CD4-positive, alpha-beta memory T cell (primary cell): Measurements from ENCODE around the gene BLNK. TPM values are rescaled to one million over a fixed set of nuclear protein-coding genes. Genes with fewer than 3 reads are reported as not detected.

ENCODE experiments used
- CTCF ChIA-PET: fragments of 350-600 bp; sonication (Branson Sonifier 250); formaldehyde crosslinking; loops from one replicate; lab custom pipeline; 2021; ENCODE audit warnings: inconsistent platforms; ENCODE audit not compliant: partially characterized antibody; lab: Charles Lee
- POLR2A ChIA-PET: fragments of 350-600 bp; sonication (Branson Sonifier 250); formaldehyde crosslinking; loops from one replicate; lab custom pipeline; 2021; ENCODE audit not compliant: partially characterized antibody; lab: Charles Lee
- DNase-seq, 5 donors: peaks; one replicate each; pipeline versions ENCODE4 v3.0.0 to v3.0.0-alpha.2; 2020 to 2022; ENCODE audit warnings: mixed read lengths in 1 of 5
- H3K27ac ChIP-seq: one replicate; pipeline ENCODE4 v1.7.0; 2013; ENCODE audit warnings: low read depth, low read length
- H3K27me3 ChIP-seq: 2 replicates; pipeline ENCODE4 v1.7.0; 2013; ENCODE audit warnings: mild to moderate bottlenecking, low read length, moderate library complexity; ENCODE audit not compliant: insufficient read depth
- H3K36me3 ChIP-seq: 2 replicates; pipeline ENCODE4 v1.7.0; 2013; ENCODE audit warnings: mild to moderate bottlenecking, low read length, moderate library complexity; ENCODE audit not compliant: insufficient read depth
- H3K4me1 ChIP-seq: 2 replicates; pipeline ENCODE4 v1.7.0; 2013; ENCODE audit warnings: mild to moderate bottlenecking, low read length, moderate library complexity; ENCODE audit not compliant: insufficient read depth
- H3K4me3 ChIP-seq, 2 donors: one replicate each; pipeline ENCODE4 v1.7.0; 2013; ENCODE audit warnings: low read length in 2 of 2, mild to moderate bottlenecking in 1 of 2
- H3K9me3 ChIP-seq, 2 donors: one replicate each; pipeline ENCODE4 v1.7.0; 2013; ENCODE audit warnings: low read length in 2 of 2, control low read depth in 1 of 2; ENCODE audit not compliant: control insufficient read depth in 1 of 2
- H3K27ac Mint-ChIP-seq, 7 donors: one replicate each; pipeline ENCODE4 v1.8.0; 2020 to 2021; ENCODE audit warnings: mixed read lengths in 7 of 7, mild to moderate bottlenecking in 6 of 7, inconsistent platforms in 3 of 7, moderate library complexity in 3 of 7
- H3K27me3 Mint-ChIP-seq, 2 donors: one replicate each; pipeline ENCODE4 v1.8.0; 2020 to 2021; ENCODE audit warnings: mixed read lengths in 2 of 2
- H3K36me3 Mint-ChIP-seq, 2 donors: one replicate each; pipeline ENCODE4 v1.8.0; 2020 to 2021; ENCODE audit warnings: mixed read lengths in 2 of 2, inconsistent platforms in 1 of 2, mild to moderate bottlenecking in 1 of 2
- H3K4me1 Mint-ChIP-seq, 4 donors: one replicate each; pipeline ENCODE4 v1.8.0; 2020 to 2021; ENCODE audit warnings: mixed read lengths in 4 of 4, mild to moderate bottlenecking in 1 of 4
- H3K4me3 Mint-ChIP-seq, 8 donors: one replicate each; pipeline ENCODE4 v1.8.0; 2020 to 2021; ENCODE audit warnings: mixed read lengths in 8 of 8, mild to moderate bottlenecking in 7 of 8, moderate library complexity in 6 of 8, inconsistent platforms in 3 of 8
- H3K9me3 Mint-ChIP-seq, 8 donors: one replicate each; pipeline ENCODE4 v1.8.0; 2020 to 2021; ENCODE audit warnings: mixed read lengths in 8 of 8, mild to moderate bottlenecking in 5 of 8, inconsistent platforms in 3 of 8, moderate library complexity in 1 of 8
- intact Hi-C: fragments of 100-400 bp; cut with micrococcal nuclease; formaldehyde crosslinking; loops from one replicate; pipeline ENCODE4 v1.15.1; 2023
- polyA plus RNA-seq, 2 donors: library from polyadenylated mRNA; unstranded; fragments of 300-500 nt; fragmentation: Illumina TruSeq; gene quantifications; one replicate each; pipeline ENCODE4 v1.2.3, GENCODE V29; 2021
- total RNA-seq, 2 experiments: library from RNA; stranded (reverse); gene quantifications; one replicate each; pipeline ENCODE4 v1.2.3, GENCODE V29; 2021

Gene BLNK
- total and polyA plus RNA-seq, 4 experiments from 2014 or later: 0.19 to 1.0 TPM; not detected in 2

GRCh38 chr10:96261930-96262329 is 9.4 kb downstream of the BLNK start:
- POLR2A ChIA-PET: no interaction called here
- no peak overlapping the region for H3K27ac ChIP-seq
- CTCF ChIA-PET: no interaction called here

DNA sequence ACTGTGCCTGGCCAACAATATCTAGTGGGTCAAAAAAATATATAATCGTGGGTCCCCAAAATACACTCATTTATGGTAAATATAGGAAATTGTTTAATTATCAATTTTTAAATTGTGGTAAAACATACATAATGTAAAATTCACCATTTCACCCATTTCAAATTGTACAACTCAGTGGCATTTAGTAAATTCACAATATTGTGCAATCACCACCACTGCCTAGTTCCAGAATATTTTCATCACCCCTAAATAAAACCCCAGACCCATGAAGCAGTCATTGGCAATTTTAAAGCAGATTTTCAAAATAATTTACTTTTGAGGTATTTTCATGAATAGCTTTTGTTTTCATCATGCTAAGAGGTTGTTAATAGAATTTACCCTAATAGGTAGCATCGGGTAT is 10.2 kb downstream of the BLNK start:
- no peaks in the 10 kb centered on the region for H3K9me3 ChIP-seq
- Mint-ChIP-seq H3K36me3 (no peaks in the 10 kb centered on the region), H3K4me3 (no peak overlapping the region), H3K27ac (no peak overlapping the region), H3K9me3 (no peaks in the 10 kb centered on the region), H3K27me3 (peaks cover 5 to 19% of the 10 kb centered on the region in 2 donors), H3K4me1 (no peaks in the 10 kb centered on the region)
- no peaks in the 10 kb centered on the region for H3K36me3 ChIP-seq
- intact Hi-C loops: no loop called here
- H3K27ac ChIP-seq: no peak overlapping the region
- no peak overlapping the region for H3K4me3 ChIP-seq
- POLR2A ChIA-PET: no interaction called here
- CTCF ChIA-PET: interaction anchor here (0.8 to 1.1 kb wide), 2 partner anchors 9 to 32 kb away, joined by 3 to 5 read pairs; no protein-coding TSS in a partner anchor
- H3K4me1 ChIP-seq: no peaks in the 10 kb centered on the region
- DNase-seq: no peak
- H3K27me3 ChIP-seq: no peaks in the 10 kb centered on the region

More at GRCh38 chr10:96261930-96262329, 9.4 kb downstream of the BLNK start:
- Mint-ChIP-seq H3K4me1 (no peaks in the 10 kb centered on the region), H3K27ac (no peak overlapping the region), H3K4me3 (no peak overlapping the region), H3K9me3 (no peaks in the 10 kb centered on the region), H3K36me3 (no peaks in the 10 kb centered on the region), H3K27me3 (peaks cover 5 to 19% of the 10 kb centered on the region in 2 donors)
- no peak overlapping the region for H3K4me3 ChIP-seq
- DNase-seq: no peak
- H3K4me1 ChIP-seq: no peaks in the 10 kb centered on the region
- no peaks in the 10 kb centered on the region for H3K36me3 ChIP-seq
- H3K9me3 ChIP-seq: no peaks in the 10 kb centered on the region
- intact Hi-C loops: no loop called here
- H3K27me3 ChIP-seq: no peaks in the 10 kb centered on the region

DNA sequence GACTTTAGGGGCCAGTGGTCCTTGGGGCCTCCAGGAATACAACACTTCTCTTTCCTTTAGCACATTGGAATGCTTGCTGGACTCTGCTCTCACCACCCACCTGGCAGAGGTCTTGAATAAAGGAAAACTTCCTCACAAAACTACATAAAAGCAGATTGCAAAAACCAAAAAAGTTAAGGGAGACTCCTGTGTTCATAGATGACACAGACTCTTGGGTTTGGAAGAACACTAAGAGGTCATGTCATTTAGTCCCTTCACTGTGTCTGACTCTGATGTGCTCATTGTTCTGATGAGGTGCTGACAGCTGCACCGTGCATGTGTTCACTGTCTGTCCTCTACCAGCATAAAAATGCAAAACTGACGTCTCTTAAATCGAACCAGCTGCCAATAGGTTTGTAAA is 11.4 kb downstream of the BLNK start:
- CTCF ChIA-PET: interaction anchor here (1.1 kb wide), 1 partner anchor 31 kb away, joined by 5 read pairs; no protein-coding TSS in a partner anchor

DNA sequence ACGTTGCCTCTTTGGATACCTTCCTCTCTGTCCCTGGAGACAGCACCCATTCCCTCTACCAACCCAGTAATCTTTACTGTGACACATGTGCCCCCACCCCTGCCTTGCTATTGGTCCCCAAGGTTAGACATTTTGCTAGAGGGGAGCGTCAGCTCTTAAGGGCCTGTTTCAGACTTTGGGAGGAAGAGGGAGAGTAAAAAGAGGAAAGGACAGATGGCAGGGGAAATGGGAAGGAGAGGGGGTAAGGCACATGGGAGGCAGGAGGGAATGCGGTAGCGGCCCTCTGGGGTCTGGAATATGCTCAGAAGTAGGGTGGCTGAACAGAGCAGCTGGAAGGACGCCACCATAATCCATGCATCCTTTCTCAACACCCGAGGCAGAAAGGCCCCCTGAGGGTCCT is 12.2 kb downstream of the BLNK start:
- H3K27me3 ChIP-seq: no peaks in the 10 kb centered on the region
- Mint-ChIP-seq H3K27ac (no peak overlapping the region), H3K4me1 (peaks cover 0 to 1% (median 0%) of the 10 kb centered on the region in 4 donors), H3K4me3 (no peak overlapping the region), H3K36me3 (no peaks in the 10 kb centered on the region), H3K27me3 (peaks cover 3 to 12% of the 10 kb centered on the region in 2 donors), H3K9me3 (no peaks in the 10 kb centered on the region)
- H3K27ac ChIP-seq: no peak overlapping the region
- intact Hi-C loops: no loop called here
- no peak for DNase-seq
- ChIA-PET CTCF (no interaction called here), POLR2A (no interaction called here)
- H3K4me1 ChIP-seq: no peaks in the 10 kb centered on the region
- no peak overlapping the region for H3K4me3 ChIP-seq
- H3K36me3 ChIP-seq: no peaks in the 10 kb centered on the region
- H3K9me3 ChIP-seq: no peaks in the 10 kb centered on the region

More for the DNA sequence above, 11.4 kb downstream of the BLNK start:
- peaks cover 3 to 12% of the 10 kb centered on the region in 2 donors for H3K27me3 Mint-ChIP-seq
- Histone ChIP-seq H3K36me3 (no peaks in the 10 kb centered on the region), H3K27ac (no peak overlapping the region), H3K4me1 (no peaks in the 10 kb centered on the region), H3K27me3 (no peaks in the 10 kb centered on the region), H3K4me3 (no peak overlapping the region), H3K9me3 (no peaks in the 10 kb centered on the region)
- no peaks in the 10 kb centered on the region for H3K4me1 Mint-ChIP-seq
- H3K4me3 Mint-ChIP-seq: no peak overlapping the region
- H3K27ac Mint-ChIP-seq: no peak overlapping the region
- no peaks in the 10 kb centered on the region for H3K9me3 Mint-ChIP-seq
- intact Hi-C loops: no loop called here
- H3K36me3 Mint-ChIP-seq: no peaks in the 10 kb centered on the region
- POLR2A ChIA-PET: no interaction called here
- DNase-seq: no peak

DNA sequence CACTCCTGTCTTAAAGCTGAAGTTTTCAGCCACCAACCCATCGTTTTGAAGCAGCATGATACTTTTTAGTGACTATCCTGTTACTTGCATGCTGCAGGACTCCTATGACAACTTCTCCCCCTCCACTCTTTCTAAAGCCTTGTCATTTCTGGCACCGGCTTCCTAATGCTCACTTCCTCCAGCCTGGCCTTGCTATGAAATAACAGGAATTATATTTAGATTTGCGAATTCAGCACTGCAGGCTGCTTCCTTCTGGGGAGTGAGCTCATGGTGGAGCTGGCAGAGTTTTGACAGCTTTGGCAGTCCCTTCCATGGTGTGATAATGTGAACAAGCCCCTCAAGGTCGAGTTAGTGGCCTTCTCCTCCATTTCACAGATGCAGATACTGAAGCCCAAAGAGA is 13.4 kb downstream of the BLNK start:
- Histone ChIP-seq H3K27ac (no peak overlapping the region), H3K36me3 (no peaks in the 10 kb centered on the region), H3K4me1 (no peaks in the 10 kb centered on the region), H3K27me3 (no peaks in the 10 kb centered on the region), H3K4me3 (no peak overlapping the region), H3K9me3 (no peaks in the 10 kb centered on the region)
- POLR2A ChIA-PET: no interaction called here
- Mint-ChIP-seq H3K4me3 (no peak overlapping the region), H3K9me3 (no peaks in the 10 kb centered on the region), H3K27ac (peak overlapping the region in 1 of 7 donors; percentile 7), H3K27me3 (peaks cover 3 to 12% of the 10 kb centered on the region in 2 donors), H3K4me1 (peaks cover 0 to 1% (median 0%) of the 10 kb centered on the region in 4 donors), H3K36me3 (no peaks in the 10 kb centered on the region)
- DNase-seq: no peak
- intact Hi-C loops: no loop called here
- CTCF ChIA-PET: no interaction called here

- peaks cover 0 to 1% (median 0%) of the 10 kb centered on the region in 4 donors for H3K4me1 Mint-ChIP-seq
- Histone ChIP-seq H3K27me3 (no peaks in the 10 kb centered on the region), H3K4me3 (no peak overlapping the region), H3K4me1 (no peaks in the 10 kb centered on the region), H3K9me3 (no peaks in the 10 kb centered on the region), H3K27ac (no peak overlapping the region), H3K36me3 (no peaks in the 10 kb centered on the region)
- H3K4me3 Mint-ChIP-seq: no peak overlapping the region
- no peaks in the 10 kb centered on the region for H3K9me3 Mint-ChIP-seq
- no peaks in the 10 kb centered on the region for H3K36me3 Mint-ChIP-seq
- ChIA-PET CTCF (no interaction called here), POLR2A (no interaction called here)
- DNase-seq: no peak
- H3K27me3 Mint-ChIP-seq: peaks cover 3 to 12% of the 10 kb centered on the region in 2 donors
- intact Hi-C loops: no loop called here
- H3K27ac Mint-ChIP-seq: no peak overlapping the region
These were observed 15.6 kb downstream of the BLNK start for GRCh38 chr10:96255549-96256333.

GRCh38 chr10:96254976-96255375 is 16.4 kb downstream of the BLNK start:
- ChIA-PET CTCF (no interaction called here), POLR2A (no interaction called here)
- no peak overlapping the region for H3K27ac Mint-ChIP-seq
- no peak overlapping the region for H3K4me3 ChIP-seq
- peaks cover 0 to 1% (median 0%) of the 10 kb centered on the region in 4 donors for H3K4me1 Mint-ChIP-seq
- H3K4me1 ChIP-seq: no peaks in the 10 kb centered on the region
- H3K27me3 ChIP-seq: no peaks in the 10 kb centered on the region
- H3K9me3 ChIP-seq: no peaks in the 10 kb centered on the region
- no peaks in the 10 kb centered on the region for H3K36me3 ChIP-seq
- no peak for DNase-seq
- H3K9me3 Mint-ChIP-seq: no peaks in the 10 kb centered on the region
- no peaks in the 10 kb centered on the region for H3K36me3 Mint-ChIP-seq
- peaks cover 2 to 10% of the 10 kb centered on the region in 2 donors for H3K27me3 Mint-ChIP-seq
- H3K4me3 Mint-ChIP-seq: no peak overlapping the region
- no peak overlapping the region for H3K27ac ChIP-seq
- intact Hi-C loops: no loop called here
